Medulla oblongata (tissue), 1 donor: ENCODE results near the gene CCR5AS.
A peak's percentile ranks its signal among the peaks of the same experiment; 100 is the strongest.
"Not testable (repeated sequence)": the region's sequence is repeated elsewhere in the genome, so short reads cannot be mapped to it uniquely, and the experiment has no call there.

Experiments
- DNase-seq: peaks from one replicate; pipeline ENCODE4 v3.0.0-alpha.2; 2015; ENCODE audit errors: extremely low spot score

Gene CCR5AS

GRCh38 chr3:46356909-46357308 is 50.0 kb downstream of the CCR5AS start:
- DNase-seq = no peak

- no peak for DNase-seq
Measured at GRCh38 chr3:46356276-46356675, 50.6 kb downstream of the CCR5AS start.

GRCh38 chr3:46354984-46355383 is 51.9 kb downstream of the CCR5AS start:
- DNase-seq = no peak

GRCh38 chr3:46354478-46354877 is 52.4 kb downstream of the CCR5AS start:
- DNase-seq = no peak

- DNase-seq = no peak
Measured at GRCh38 chr3:46353647-46354410, 53.0 kb downstream of the CCR5AS start, which contains the start of gene CCR2. Gene CCR2, plus strand, starts transcription at chr3:46354111. Its CDS starts 3,417 bp downstream, at chr3:46357528.

- no peak for DNase-seq
Measured at GRCh38 chr3:46353090-46353489, 53.8 kb downstream of the CCR5AS start.

GRCh38 chr3:46351646-46352045 is 55.2 kb downstream of the CCR5AS start:
- no peak for DNase-seq

GRCh38 chr3:46350262-46350565 is 56.7 kb downstream of the CCR5AS start:
- no peak for DNase-seq

- peak; percentile 28 for DNase-seq
Measured at GRCh38 chr3:46349484-46350261, 57.2 kb downstream of the CCR5AS start.

- DNase-seq = no peak
Measured at GRCh38 chr3:46348823-46349482, 57.9 kb downstream of the CCR5AS start.

GRCh38 chr3:46344476-46344875 is 62.4 kb downstream of the CCR5AS start:
- no peak for DNase-seq

- DNase-seq = no peak
Measured at GRCh38 chr3:46338840-46339239, 68.0 kb downstream of the CCR5AS start.

- no peak for DNase-seq
Measured at GRCh38 chr3:46337911-46338310, 69.0 kb downstream of the CCR5AS start.

GRCh38 chr3:46335541-46335940 is 71.3 kb downstream of the CCR5AS start:
- DNase-seq = no peak

- DNase-seq = no peak
Measured at GRCh38 chr3:46334741-46335478, 72.0 kb downstream of the CCR5AS start.

- DNase-seq = not testable (repeated sequence)
Measured at GRCh38 chr3:46330676-46331075, 76.2 kb downstream of the CCR5AS start.

- no peak for DNase-seq
Measured at GRCh38 chr3:46325645-46326300, 81.1 kb downstream of the CCR5AS start.

- no peak for DNase-seq
Measured at GRCh38 chr3:46324036-46324435, 82.8 kb downstream of the CCR5AS start.

- DNase-seq = peak; percentile 63
Measured at GRCh38 chr3:46321461-46322104, 85.3 kb downstream of the CCR5AS start.

GRCh38 chr3:46318207-46318927 is 88.5 kb downstream of the CCR5AS start:
- no peak for DNase-seq
